GM13977 (cell line): ENCODE measurements around the gene FRAS1.
"Not testable (repeated sequence)": the region's sequence is repeated elsewhere in the genome, so short reads cannot be mapped to it uniquely, and the experiment has no call there.

Source experiments
- DNase-seq: peaks from one replicate; pipeline ENCODE4 v3.0.0; 2012; ENCODE audit warnings: low spot score
- CTCF ChIP-seq: IDR thresholded peaks from 2 replicates; pipeline ENCODE4 v1.5.1; 2012; ENCODE audit warnings: mild to moderate bottlenecking, control low read depth; ENCODE audit not compliant: insufficient read depth; ENCODE audit errors: extremely low read depth, missing control alignments
- in situ Hi-C: fragments of 300-500 bp; cut with MboI; formaldehyde crosslinking; loops from one replicate; pipeline ENCODE4 v1.12.0; 2022; ENCODE audit warnings: low sequenced_read_pairs, low pct_unique_long_range_greater_than_20kb, mixed read lengths, inconsistent platforms; ENCODE audit not compliant: unreplicated experiment

FRAS1 gene

GRCh38 chr4:78057135-78057599 is at the start of gene FRAS1:
FRAS1 (plus strand) TSS chr4:78057323; CDS start chr4:78058010, 687 bp downstream.
- in situ Hi-C loops: no loop called here
- DNase-seq: peak; percentile 29
- no peak for TF ChIP-seq CTCF

- in situ Hi-C loops, DNase-seq: not testable (repeated sequence)
Measured at GRCh38 chr4:78011003-78011402, 46.1 kb upstream of the FRAS1 start.

- TF ChIP-seq CTCF: no peak
- in situ Hi-C loops: no loop called here
- no peak for DNase-seq
Measured at GRCh38 chr4:78014889-78015886, 41.9 kb upstream of the FRAS1 start.

- TF ChIP-seq CTCF: no peak
- in situ Hi-C loops: no loop called here
- DNase-seq: no peak
Measured at GRCh38 chr4:78018271-78019049, 38.7 kb upstream of the FRAS1 start.

GRCh38 chr4:78019414-78019813 is 37.7 kb upstream of the FRAS1 start:
- DNase-seq: no peak
- TF ChIP-seq CTCF: no peak
- in situ Hi-C loops: no loop called here

- in situ Hi-C loops: no loop called here
- TF ChIP-seq CTCF: no peak
- no peak for DNase-seq
Measured at GRCh38 chr4:78020677-78021076, 36.4 kb upstream of the FRAS1 start.
